H9 (cell line): ENCODE measurements around the gene TSPAN31. TPM values are rescaled to one million over a fixed set of nuclear protein-coding genes. Genes with fewer than 3 reads are reported as not detected.

ENCODE experiments used
- DNase-seq: peaks from one replicate; pipeline ENCODE4 v3.0.0-alpha.2; 2017
- H2AFZ ChIP-seq: one replicate; pipeline ENCODE4 v1.6.1; 2013; ENCODE audit warnings: mild to moderate bottlenecking, low read length, control low read depth, moderate library complexity
- H2AK5ac ChIP-seq: 2 replicates; pipeline ENCODE4 v1.6.1; 2013; ENCODE audit warnings: low read length, control low read depth, mixed read lengths; ENCODE audit not compliant: insufficient read length
- H2BK120ac ChIP-seq: one replicate; pipeline ENCODE4 v1.6.1; 2013; ENCODE audit warnings: low read depth, mild to moderate bottlenecking, low read length, control low read depth, inconsistent platforms; ENCODE audit not compliant: poor library complexity, severe bottlenecking
- H2BK12ac ChIP-seq: 2 replicates; pipeline ENCODE4 v1.6.1; 2013; ENCODE audit warnings: low read length, control low read depth, mixed read lengths, low read depth; ENCODE audit not compliant: insufficient read length
- H2BK15ac ChIP-seq: 2 replicates; pipeline ENCODE4 v1.6.1; 2013; ENCODE audit warnings: low read depth, low read length, control low read depth
- H2BK20ac ChIP-seq: one replicate; pipeline ENCODE4 v1.6.1; 2013; ENCODE audit warnings: low read depth, mild to moderate bottlenecking, low read length, control low read depth, inconsistent platforms; ENCODE audit not compliant: poor library complexity, severe bottlenecking
- H2BK5ac ChIP-seq: 2 replicates; pipeline ENCODE4 v1.6.1; 2013; ENCODE audit warnings: low read length, control low read depth, mixed read lengths; ENCODE audit not compliant: insufficient read length
- H3K14ac ChIP-seq: 2 replicates; pipeline ENCODE4 v1.6.1; 2013; ENCODE audit warnings: low read length, control low read depth; ENCODE audit not compliant: insufficient read depth
- H3K18ac ChIP-seq: 2 replicates; pipeline ENCODE4 v1.6.1; 2013; ENCODE audit warnings: low read depth, mild to moderate bottlenecking, mixed read lengths, low read length, control low read depth; ENCODE audit not compliant: insufficient read length
- H3K23ac ChIP-seq: 2 replicates; pipeline ENCODE4 v1.6.1; 2013; ENCODE audit warnings: low read length, control low read depth, mixed read lengths, low read depth; ENCODE audit not compliant: insufficient read length
- H3K23me2 ChIP-seq: 2 replicates; pipeline ENCODE4 v1.6.1; 2013; ENCODE audit warnings: low read depth, mild to moderate bottlenecking, mixed read lengths, low read length, control low read depth; ENCODE audit not compliant: insufficient read length, poor library complexity, severe bottlenecking
- H3K27ac ChIP-seq: 2 replicates; pipeline ENCODE4 v1.5.1; 2013; ENCODE audit warnings: low read length, control low read depth, mixed read lengths, low read depth; ENCODE audit not compliant: insufficient read length
- H3K27me3 ChIP-seq: 2 replicates; pipeline ENCODE4 v1.6.1; 2013; ENCODE audit warnings: low read length, control low read depth, inconsistent platforms; ENCODE audit not compliant: insufficient read depth
- H3K4ac ChIP-seq: 2 replicates; pipeline ENCODE4 v1.6.1; 2013; ENCODE audit warnings: low read depth, mild to moderate bottlenecking, control low read depth, inconsistent platforms, low read length, moderate library complexity
- H3K4me1 ChIP-seq: 2 replicates; pipeline ENCODE4 v1.6.1; 2013; ENCODE audit warnings: low read length, control low read depth, inconsistent platforms; ENCODE audit not compliant: insufficient read depth
- H3K4me2 ChIP-seq: 2 replicates; pipeline ENCODE4 v1.6.1; 2013; ENCODE audit warnings: low read length, control low read depth, mixed read lengths; ENCODE audit not compliant: insufficient read length, insufficient read depth
- H3K56ac ChIP-seq: 2 replicates; pipeline ENCODE4 v1.6.1; 2013; ENCODE audit warnings: low read depth, mild to moderate bottlenecking, mixed read lengths, low read length, control low read depth; ENCODE audit not compliant: insufficient read length
- H3K79me1 ChIP-seq: 2 replicates; pipeline ENCODE4 v1.6.1; 2013; ENCODE audit warnings: low read depth, mild to moderate bottlenecking, moderate library complexity, low read length, control low read depth, inconsistent platforms; ENCODE audit not compliant: insufficient read depth, poor library complexity, severe bottlenecking
- H3K79me2 ChIP-seq: 2 replicates; pipeline ENCODE4 v1.6.1; 2013; ENCODE audit warnings: low read length, control low read depth, inconsistent platforms; ENCODE audit not compliant: insufficient read depth
- H3K9ac ChIP-seq: 2 replicates; pipeline ENCODE4 v1.6.1; 2013; ENCODE audit warnings: low read length, control low read depth, mixed read lengths; ENCODE audit not compliant: insufficient read length; ENCODE audit errors: extremely low read depth
- H3K9me3 ChIP-seq: one replicate; pipeline ENCODE4 v1.6.1; 2013; ENCODE audit warnings: low read depth, low read length, inconsistent platforms; ENCODE audit not compliant: control insufficient read depth
- H3T11ph ChIP-seq: one replicate; pipeline ENCODE4 v1.6.1; 2013; ENCODE audit warnings: mild to moderate bottlenecking, low read length, control low read depth, inconsistent platforms
- H4K20me1 ChIP-seq: one replicate; pipeline ENCODE4 v1.6.1; 2013; ENCODE audit not compliant: control insufficient read depth, insufficient read length, insufficient read depth
- H4K5ac ChIP-seq: 2 replicates; pipeline ENCODE4 v1.6.1; 2013; ENCODE audit warnings: low read depth, mild to moderate bottlenecking, mixed read lengths, low read length, control low read depth; ENCODE audit not compliant: insufficient read length
- H4K8ac ChIP-seq: replicated peaks from 2 replicates; pipeline ENCODE4 v1.6.1; 2013; ENCODE audit warnings: low read length, control low read depth, mixed read lengths, low read depth; ENCODE audit not compliant: insufficient read length
- H4K91ac ChIP-seq: 2 replicates; pipeline ENCODE4 v1.6.1; 2013; ENCODE audit warnings: low read depth, mild to moderate bottlenecking, moderate library complexity, mixed read lengths, low read length, control low read depth; ENCODE audit not compliant: insufficient read length
- H3K27ac Mint-ChIP-seq, 3 experiments: 2 replicates in 2 of 3; 3 replicates in 1 of 3; pipeline ENCODE4 v1.8.0; 2020 to 2021; ENCODE audit warnings: mixed read lengths in 3 of 3, mild to moderate bottlenecking in 1 of 3, moderate library complexity in 1 of 3
- H3K27me3 Mint-ChIP-seq: 2 replicates; pipeline ENCODE4 v1.8.0; 2021; ENCODE audit warnings: low read depth, mild to moderate bottlenecking, moderate library complexity, mixed read lengths
- H3K36me3 Mint-ChIP-seq, 3 experiments: 2 replicates in 2 of 3; 3 replicates in 1 of 3; pipeline ENCODE4 v1.8.0; 2020 to 2021; ENCODE audit warnings: low read depth in 3 of 3, mixed read lengths in 3 of 3; ENCODE audit not compliant: insufficient read depth in 1 of 3
- H3K4me1 Mint-ChIP-seq, 2 experiments: 2 replicates each; pipeline ENCODE4 v1.8.0; 2020; ENCODE audit warnings: mixed read lengths in 2 of 2
- H3K4me3 Mint-ChIP-seq, 2 experiments: 2 replicates in 1 of 2; 3 replicates in 1 of 2; pipeline ENCODE4 v1.8.0; 2020 to 2021; ENCODE audit warnings: mild to moderate bottlenecking in 2 of 2, mixed read lengths in 2 of 2, moderate library complexity in 1 of 2
- H3K9me3 Mint-ChIP-seq, 2 experiments: 2 replicates in 1 of 2; 3 replicates in 1 of 2; pipeline ENCODE4 v1.8.0; 2020; ENCODE audit warnings: mild to moderate bottlenecking in 2 of 2, mixed read lengths in 2 of 2, moderate library complexity in 1 of 2
- CTCF ChIP-seq: fragments of 200-600 bp; sonication (generic); conservative IDR thresholded peaks from 3 replicates; pipeline ENCODE4 v1.8.0; 2021; ENCODE audit warnings: antibody characterized with exemption, mild to moderate bottlenecking
- WGBS: extraction: QIAGEN DNeasy Blood & Tissue Kit; methylation state at CpG from one replicate; pipeline ENCODE4 v1.1.7; 2013; ENCODE audit warnings: missing lambda C conversion rate, low lambda C conversion rate, mixed read lengths; ENCODE audit not compliant: insufficient read length; ENCODE audit errors: extremely low coverage; 5-methylcytosine and 5-hydroxymethylcytosine counted together
- total RNA-seq: library from RNA; stranded (reverse); gene quantifications from 2 replicates; pipeline ENCODE4 v1.2.1, GENCODE V29; 2021

Gene TSPAN31
- total RNA-seq, 1 experiment from 2014 or later = 20.0 TPM

- no peak overlapping the region for H2AFZ ChIP-seq
- H3K27ac Mint-ChIP-seq = no peak overlapping the region
- H3K4me1 Mint-ChIP-seq = peaks cover 25 to 27% of the 10 kb centered on the region in 2 experiments
- no peak overlapping the region for H3K14ac ChIP-seq
- H3K56ac ChIP-seq = no peak overlapping the region
- no peak overlapping the region for H3K18ac ChIP-seq
- no peaks in the 10 kb centered on the region for H3K79me1 ChIP-seq
- H3K36me3 Mint-ChIP-seq = peaks cover 2 to 19% (median 6%) of the 10 kb centered on the region in 3 experiments; a peak in 6 of 7 replicates
- no peak overlapping the region for H3K4ac ChIP-seq
- no peak overlapping the region for H2BK5ac ChIP-seq
- no peak overlapping the region for H2BK12ac ChIP-seq
- peaks cover 19% of the 10 kb centered on the region for H3K27me3 ChIP-seq
- H3K4me2 ChIP-seq = no peak overlapping the region
- WGBS = no CpG with 5 or more reads among the region's 3 CpGs
- H3K4me3 Mint-ChIP-seq = no peak overlapping the region
- H3K9me3 ChIP-seq = no peaks in the 10 kb centered on the region
- DNase-seq = peak; percentile 53
- peaks cover 50% of the 10 kb centered on the region for H3K27me3 Mint-ChIP-seq
- no peak overlapping the region for H2BK15ac ChIP-seq
- no peak overlapping the region for H3T11ph ChIP-seq
- peaks cover 8% of the 10 kb centered on the region for H3K23me2 ChIP-seq
- H3K4me1 ChIP-seq = no peaks in the 10 kb centered on the region
- H4K91ac ChIP-seq = no peak overlapping the region
- no peak overlapping the region for H2AK5ac ChIP-seq
- no peak overlapping the region for H2BK20ac ChIP-seq
- H4K5ac ChIP-seq = no peak overlapping the region
- H3K9ac ChIP-seq = no peak overlapping the region
- TF ChIP-seq CTCF = peak; percentile 65
- H4K20me1 ChIP-seq = no peaks in the 10 kb centered on the region
- H3K79me2 ChIP-seq = no peaks in the 10 kb centered on the region
- no peak overlapping the region for H3K27ac ChIP-seq
- H2BK120ac ChIP-seq = no peak overlapping the region
- 0 out of 5 replicates have a peak, but pooled peaks cover 0 to 1% of the 10 kb centered on the region in 2 experiments for H3K9me3 Mint-ChIP-seq
- no peak overlapping the region for H3K23ac ChIP-seq
- H4K8ac ChIP-seq = no peak overlapping the region
Measured at GRCh38 chr12:57759360-57759980, 14.6 kb downstream of the TSPAN31 start.
